CD4-positive, alpha-beta T cell treated with Interleukin-2 at 100 ng/mL for 4 hours (primary cell): ENCODE data around the gene CEBPZ.
"Not testable (repeated sequence)": the region's sequence is repeated elsewhere in the genome, so short reads cannot be mapped to it uniquely, and the experiment has no call there.

Source experiments
- DNase-seq: peaks from one replicate; pipeline ENCODE4 v3.0.0-alpha.2; 2020; ENCODE audit warnings: low spot score

Gene CEBPZ

GRCh38 chr2:37231241-37232130, at the start of gene CEBPZ, which contains the start of gene NDUFAF7:
Gene CEBPZ, minus strand, starts transcription at chr2:37231596. Its CDS starts 29 bp downstream, at chr2:37231567.
Gene NDUFAF7, plus strand, starts transcription at chr2:37231658. Its CDS starts 48 bp downstream, at chr2:37231706.
- DNase-seq, result peak; percentile 86

- DNase-seq, result no peak
Observed at GRCh38 chr2:37276291-37276690, 44.9 kb upstream of the CEBPZ start.

- no peak for DNase-seq
Observed at GRCh38 chr2:37274359-37274965, 43.1 kb upstream of the CEBPZ start.

GRCh38 chr2:37271376-37272067, 40.1 kb upstream of the CEBPZ start:
- no peak for DNase-seq

- no peak for DNase-seq
Observed at GRCh38 chr2:37268111-37268510, 36.7 kb upstream of the CEBPZ start.

- no peak for DNase-seq
Observed at GRCh38 chr2:37267685-37268084, 36.3 kb upstream of the CEBPZ start.

- DNase-seq, result no peak
Observed at GRCh38 chr2:37263839-37264238, 32.4 kb upstream of the CEBPZ start.

GRCh38 chr2:37262522-37262921, 31.1 kb upstream of the CEBPZ start:
- no peak for DNase-seq

- no peak for DNase-seq
Observed at GRCh38 chr2:37250869-37251740, 19.7 kb upstream of the CEBPZ start.

GRCh38 chr2:37246205-37246604, 14.8 kb upstream of the CEBPZ start:
- DNase-seq, result no peak

- DNase-seq, result no peak
Observed at GRCh38 chr2:37244755-37245154, 13.4 kb upstream of the CEBPZ start.

- DNase-seq, result no peak
Observed at GRCh38 chr2:37244017-37244416, 12.6 kb upstream of the CEBPZ start.

GRCh38 chr2:37243435-37243834, 12.0 kb upstream of the CEBPZ start:
- peak; percentile 39 for DNase-seq

- no peak for DNase-seq
Observed at GRCh38 chr2:37232131-37232933, 936 bp upstream of the CEBPZ start.

GRCh38 chr2:37230581-37230980, 815 bp downstream of the CEBPZ start:
- DNase-seq, result no peak

GRCh38 chr2:37228788-37229187, 2.6 kb downstream of the CEBPZ start:
- DNase-seq, result no peak

GRCh38 chr2:37226863-37227262, 4.5 kb downstream of the CEBPZ start:
- no peak for DNase-seq

GRCh38 chr2:37225129-37225528, 6.3 kb downstream of the CEBPZ start:
- DNase-seq, result not testable (repeated sequence)

GRCh38 chr2:37224063-37224462, 7.3 kb downstream of the CEBPZ start:
- DNase-seq, result no peak

GRCh38 chr2:37223131-37223530, 8.3 kb downstream of the CEBPZ start:
- no peak for DNase-seq

- DNase-seq, result no peak
Observed at GRCh38 chr2:37219046-37219445, 12.3 kb downstream of the CEBPZ start.
